ENCODE data around the gene PTCD1. TPM values are rescaled to one million over a fixed set of nuclear protein-coding genes. Genes with fewer than 3 reads are reported as not detected.

Gene PTCD1, protein sequence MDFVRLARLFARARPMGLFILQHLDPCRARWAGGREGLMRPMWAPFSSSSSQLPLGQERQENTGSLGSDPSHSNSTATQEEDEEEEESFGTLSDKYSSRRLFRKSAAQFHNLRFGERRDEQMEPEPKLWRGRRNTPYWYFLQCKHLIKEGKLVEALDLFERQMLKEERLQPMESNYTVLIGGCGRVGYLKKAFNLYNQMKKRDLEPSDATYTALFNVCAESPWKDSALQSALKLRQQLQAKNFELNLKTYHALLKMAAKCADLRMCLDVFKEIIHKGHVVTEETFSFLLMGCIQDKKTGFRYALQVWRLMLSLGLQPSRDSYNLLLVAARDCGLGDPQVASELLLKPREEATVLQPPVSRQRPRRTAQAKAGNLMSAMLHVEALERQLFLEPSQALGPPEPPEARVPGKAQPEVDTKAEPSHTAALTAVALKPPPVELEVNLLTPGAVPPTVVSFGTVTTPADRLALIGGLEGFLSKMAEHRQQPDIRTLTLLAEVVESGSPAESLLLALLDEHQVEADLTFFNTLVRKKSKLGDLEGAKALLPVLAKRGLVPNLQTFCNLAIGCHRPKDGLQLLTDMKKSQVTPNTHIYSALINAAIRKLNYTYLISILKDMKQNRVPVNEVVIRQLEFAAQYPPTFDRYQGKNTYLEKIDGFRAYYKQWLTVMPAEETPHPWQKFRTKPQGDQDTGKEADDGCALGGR
- 1 to 10 TPM; 4.4 to 4.5 TPM for total RNA-seq

DNA sequence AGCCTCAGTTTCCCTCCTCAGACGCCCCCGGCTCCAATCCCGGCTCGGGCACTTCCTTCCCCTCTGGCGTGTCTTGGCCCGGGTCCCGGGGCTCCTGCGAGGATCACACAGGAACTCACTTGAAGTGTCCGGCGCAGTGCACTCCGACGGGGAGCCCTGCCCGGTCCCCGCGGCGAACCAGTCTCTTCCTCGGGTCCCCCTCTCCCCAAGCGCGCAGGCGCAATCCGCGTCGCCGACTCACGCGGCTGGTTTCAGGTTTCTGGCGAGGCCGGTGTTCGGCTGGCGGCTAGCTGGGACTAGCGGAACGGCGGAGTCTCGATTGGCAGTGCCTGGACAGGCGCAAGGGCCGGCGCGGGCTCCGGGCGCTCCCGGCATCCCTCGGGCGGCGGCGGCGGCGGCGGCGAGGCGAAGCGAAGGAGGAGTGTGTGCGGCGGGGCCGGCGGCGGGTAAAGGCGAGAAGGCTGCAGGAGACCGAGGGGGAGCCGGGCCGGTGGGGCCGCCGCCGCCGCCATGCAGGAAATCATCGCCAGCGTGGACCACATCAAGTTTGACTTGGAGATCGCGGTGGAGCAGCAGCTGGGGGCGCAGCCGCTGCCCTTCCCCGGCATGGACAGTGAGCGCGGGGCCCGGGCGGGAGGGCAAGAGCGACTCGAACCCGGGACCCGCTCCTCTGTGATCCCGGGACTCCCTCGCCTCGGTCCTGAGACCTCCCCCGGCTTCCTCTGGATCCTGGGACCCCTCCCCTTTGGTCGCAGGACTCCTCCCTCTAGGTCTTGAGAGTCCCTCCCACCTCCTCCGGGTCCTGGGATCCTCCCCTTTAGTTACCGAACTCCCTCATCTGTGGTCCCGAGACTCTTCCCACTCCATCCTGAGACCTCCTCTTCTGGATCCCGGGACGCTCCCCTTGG, at the start of gene PTCD1, which contains the start of gene CPSF4:
Gene PTCD1 (minus strand): TSS at position 226 of the 908 bp plus-strand sequence. CDS start 3,556 bp downstream, outside the sequence.
Gene CPSF4 (plus strand): TSS at position 371 of the 908 bp plus-strand sequence. CDS start 140 bp downstream, at position 511.
- H3K9me3 Mint-ChIP-seq, result no peaks in the 10 kb centered on the region
- peak within 1 kb of the TSS; percentile 89 to 99 for H3K27ac Mint-ChIP-seq
- H3K36me3 Mint-ChIP-seq, result peaks cover 12 to 32% of the 10 kb centered on the region in 2 donors

DNA sequence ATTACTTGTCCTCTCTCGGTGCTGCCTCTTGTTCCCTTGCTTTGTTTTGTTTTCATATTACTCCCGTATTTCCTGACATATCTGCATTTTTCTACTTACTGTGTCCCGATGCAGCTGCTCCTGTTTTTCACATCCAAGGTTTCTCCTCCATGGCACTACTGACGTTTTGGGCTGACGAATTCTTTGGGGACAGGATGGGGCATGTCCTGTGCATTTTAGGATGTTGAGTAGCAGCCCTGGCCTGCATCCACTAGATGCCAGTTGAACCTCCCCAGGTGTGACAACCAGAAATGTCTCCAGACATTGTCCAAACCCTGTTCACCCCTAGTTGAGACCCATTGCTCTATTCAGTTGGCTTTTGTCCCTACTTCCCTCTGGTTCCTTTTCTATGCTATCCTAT, 46.5 kb upstream of the PTCD1 start:
- Mint-ChIP-seq H3K36me3 (peaks cover 5 to 34% of the 10 kb centered on the region in 2 donors), H3K27ac (peak overlapping the region; percentile 38 to 82), H3K9me3 (peaks cover 0 to 5% of the 10 kb centered on the region in 2 donors)
- ATAC-seq (no peak), DNase-seq (ENCODE audit: low spot score in 2 of 2) (no peak)

More for the DNA sequence above, at the start of gene PTCD1, which contains the start of gene CPSF4:
- ATAC-seq, result peak; percentile 89 to 92
- peak; percentile 91 to 94 for DNase-seq (ENCODE audit: low spot score in 2 of 2)

DNA sequence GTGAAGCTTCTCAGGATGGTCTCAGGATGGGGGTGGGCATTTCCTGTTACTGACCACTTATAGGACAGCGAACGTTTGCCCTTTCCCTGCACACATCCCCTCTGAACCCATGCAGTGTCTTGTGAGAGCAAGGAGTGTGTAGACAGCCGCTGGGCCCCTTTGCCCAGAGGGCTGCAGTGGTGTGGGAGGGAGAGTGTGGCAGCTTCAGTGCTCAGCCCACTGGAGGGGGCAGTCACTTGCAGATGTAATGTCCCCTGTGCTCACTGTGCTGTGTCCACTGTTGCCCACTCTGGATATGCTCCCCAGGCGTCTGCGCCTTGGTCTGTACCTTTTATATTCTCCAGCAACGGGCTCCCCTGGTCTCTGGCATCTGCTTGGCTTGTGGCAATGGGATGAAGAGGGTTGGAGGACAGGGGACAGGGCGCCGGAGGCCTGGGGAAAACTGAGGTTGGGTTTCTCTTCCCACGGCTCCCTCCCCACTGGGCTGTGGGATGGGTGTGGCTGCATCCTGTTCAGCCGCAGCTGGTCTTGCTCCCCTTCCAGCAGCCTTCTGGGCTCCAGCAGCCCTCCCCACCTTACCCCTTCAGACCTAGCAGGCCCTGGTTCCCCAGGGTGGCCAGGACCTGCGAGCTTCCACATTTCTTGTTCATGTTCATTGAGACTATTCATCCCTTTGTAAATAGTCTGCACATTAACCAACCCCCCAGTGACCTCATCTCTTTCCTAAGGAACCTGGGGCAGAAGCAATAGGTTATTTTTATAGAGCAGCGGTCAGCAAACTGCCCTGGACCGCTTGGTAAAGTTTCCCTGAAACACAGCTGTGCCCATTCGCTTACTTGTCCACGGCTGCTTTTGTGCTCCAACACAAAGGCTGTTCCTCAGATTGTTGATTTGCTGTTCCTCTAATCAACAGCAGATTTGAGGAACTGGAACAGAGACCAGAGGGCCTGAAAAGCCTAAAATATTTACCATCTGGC, 40.2 kb upstream of the PTCD1 start:
- Mint-ChIP-seq H3K27ac (peak overlapping the region; percentile 53 to 90), H3K9me3 (no peaks in the 10 kb centered on the region), H3K36me3 (peaks cover 5 to 15% of the 10 kb centered on the region in 2 donors)
- DNase-seq (ENCODE audit: low spot score in 2 of 2) (no peak), ATAC-seq (peak in 1 of 2 donors; percentile 22)

DNA sequence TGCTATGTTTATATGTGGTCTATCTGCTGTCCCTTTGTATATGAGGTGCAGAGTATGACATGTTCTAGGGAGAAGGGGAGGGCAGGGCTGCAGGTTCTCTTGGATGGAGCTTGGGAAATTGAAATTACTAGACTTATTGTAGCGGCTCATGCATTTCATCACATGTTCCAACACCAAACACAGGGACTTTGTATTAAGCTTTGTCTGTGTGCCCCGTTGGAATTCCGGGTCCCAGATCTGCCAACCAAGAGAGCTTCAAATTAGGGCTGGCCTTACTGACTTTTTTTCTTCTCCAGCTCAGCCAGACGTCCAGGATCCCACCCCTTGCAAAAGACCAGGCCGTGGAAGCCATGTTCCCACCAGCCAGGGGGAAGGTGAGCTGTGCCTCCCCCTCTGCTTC, 37.5 kb upstream of the PTCD1 start:
- Mint-ChIP-seq H3K9me3 (no peaks in the 10 kb centered on the region), H3K27ac (peak overlapping the region in 1 of 2 donors; percentile 48), H3K36me3 (peaks cover 17 to 26% of the 10 kb centered on the region in 2 donors)
- ATAC-seq (no peak), DNase-seq (ENCODE audit: low spot score in 2 of 2) (no peak)

DNA sequence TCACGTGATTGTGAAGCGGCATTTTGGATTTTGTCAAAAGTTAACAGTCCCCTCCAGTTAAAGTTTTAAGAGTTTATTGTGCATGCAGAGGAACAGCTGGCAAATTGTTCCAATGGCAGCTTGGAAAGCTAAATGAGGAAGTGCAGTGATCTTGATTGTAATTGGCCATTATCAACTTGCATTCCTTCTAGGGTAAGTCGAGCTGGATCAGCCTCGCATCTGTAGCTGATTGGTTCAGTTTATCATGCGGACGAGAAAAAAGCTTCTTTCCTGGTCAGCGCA, 34.7 kb upstream of the PTCD1 start:
- DNase-seq (ENCODE audit: low spot score in 2 of 2) (peak in 1 of 2 donors; percentile 24), ATAC-seq (peak; percentile 22 to 30)
- peaks cover 17 to 29% of the 10 kb centered on the region in 2 donors for H3K36me3 Mint-ChIP-seq

DNA sequence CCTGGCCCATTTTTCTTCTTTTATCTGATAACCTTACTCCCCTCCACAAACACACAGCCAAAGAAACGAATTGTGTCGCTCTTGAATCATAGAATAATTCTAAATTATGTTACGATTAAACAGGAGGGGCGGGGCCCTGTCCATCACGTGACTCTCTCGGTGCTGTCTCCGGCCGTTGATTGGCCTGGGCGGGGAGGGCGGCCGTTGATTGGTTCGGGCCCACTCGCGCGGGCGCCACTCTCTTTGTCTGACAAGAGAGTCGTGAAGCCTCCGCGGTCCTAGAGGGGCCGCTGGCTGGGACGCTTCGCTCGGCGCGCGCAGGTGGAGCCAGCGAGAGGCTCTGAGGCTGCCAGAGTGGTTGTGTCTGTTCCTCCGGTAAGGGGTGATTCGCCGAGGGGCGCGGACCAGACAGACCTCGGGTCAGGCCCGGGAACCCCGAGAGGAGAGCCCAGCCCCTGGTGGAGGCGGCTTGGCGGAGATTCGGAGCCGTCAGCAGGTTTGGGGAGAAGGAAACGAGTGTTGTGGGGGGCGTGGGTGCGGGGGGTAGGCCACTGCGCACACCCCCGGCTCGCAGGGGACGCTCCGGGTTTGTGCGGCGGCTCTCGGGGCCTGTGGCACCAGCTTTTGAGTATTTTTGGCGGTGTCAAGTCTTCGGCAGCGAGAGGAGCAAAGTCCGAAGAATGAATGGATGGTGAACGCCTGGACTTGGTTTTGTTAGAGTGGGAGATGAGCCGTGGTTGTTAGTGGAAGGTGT, 34.1 kb upstream of the PTCD1 start, which contains the start of gene ZNF789:
Gene ZNF789 (plus strand): TSS at position 330 of the 754 bp plus-strand sequence. CDS start 3,567 bp downstream, outside the sequence.
- Mint-ChIP-seq H3K36me3 (peaks cover 17 to 29% of the 10 kb centered on the region in 2 donors), H3K9me3 (no peaks in the 10 kb centered on the region), H3K27ac (peak within 1 kb of the TSS; percentile 87 to 94)
- peak; percentile 95 to 96 for DNase-seq (ENCODE audit: low spot score in 2 of 2)
- peak; percentile 97 to 98 for ATAC-seq

More for the DNA sequence above, 34.7 kb upstream of the PTCD1 start:
- H3K9me3 Mint-ChIP-seq, result no peaks in the 10 kb centered on the region
- peak overlapping the region; percentile 87 to 94 for H3K27ac Mint-ChIP-seq

DNA sequence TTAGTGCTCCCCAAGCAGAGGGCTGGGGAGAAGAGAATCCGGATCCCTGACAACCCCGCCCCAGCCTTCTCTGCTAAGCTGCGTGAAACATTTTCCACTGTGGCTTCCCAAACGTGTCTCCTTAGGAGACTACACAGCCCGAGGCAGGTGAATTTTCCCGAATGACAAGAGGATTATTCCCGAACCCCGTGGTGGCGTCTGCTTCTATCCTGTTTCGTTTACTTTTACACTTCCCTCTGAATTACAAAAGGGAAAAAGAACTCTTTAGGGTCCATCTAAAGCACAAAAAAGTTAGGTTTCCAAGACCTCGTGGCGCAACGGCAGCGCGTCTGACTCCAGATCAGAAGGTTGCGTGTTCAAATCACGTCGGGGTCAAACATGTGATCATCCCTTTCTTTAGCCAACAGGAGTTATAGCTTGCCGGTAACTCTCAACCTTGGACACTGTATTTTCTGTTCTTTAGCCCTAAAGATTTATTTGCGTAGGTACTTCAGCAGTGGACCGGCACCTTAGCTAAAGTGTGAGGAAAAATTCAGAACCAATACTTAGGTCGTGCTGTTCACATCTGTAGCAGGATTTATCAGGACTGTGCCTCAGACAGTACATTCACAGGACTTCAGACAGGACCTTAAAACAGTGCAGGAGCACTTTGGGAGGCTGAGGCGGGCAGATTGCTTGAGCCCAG, 30.9 kb upstream of the PTCD1 start:
- Mint-ChIP-seq H3K27ac (no peak overlapping the region), H3K36me3 (peaks cover 26 to 33% of the 10 kb centered on the region in 2 donors), H3K9me3 (no peaks in the 10 kb centered on the region)
- ATAC-seq (no peak), DNase-seq (ENCODE audit: low spot score in 2 of 2) (no peak)

DNA sequence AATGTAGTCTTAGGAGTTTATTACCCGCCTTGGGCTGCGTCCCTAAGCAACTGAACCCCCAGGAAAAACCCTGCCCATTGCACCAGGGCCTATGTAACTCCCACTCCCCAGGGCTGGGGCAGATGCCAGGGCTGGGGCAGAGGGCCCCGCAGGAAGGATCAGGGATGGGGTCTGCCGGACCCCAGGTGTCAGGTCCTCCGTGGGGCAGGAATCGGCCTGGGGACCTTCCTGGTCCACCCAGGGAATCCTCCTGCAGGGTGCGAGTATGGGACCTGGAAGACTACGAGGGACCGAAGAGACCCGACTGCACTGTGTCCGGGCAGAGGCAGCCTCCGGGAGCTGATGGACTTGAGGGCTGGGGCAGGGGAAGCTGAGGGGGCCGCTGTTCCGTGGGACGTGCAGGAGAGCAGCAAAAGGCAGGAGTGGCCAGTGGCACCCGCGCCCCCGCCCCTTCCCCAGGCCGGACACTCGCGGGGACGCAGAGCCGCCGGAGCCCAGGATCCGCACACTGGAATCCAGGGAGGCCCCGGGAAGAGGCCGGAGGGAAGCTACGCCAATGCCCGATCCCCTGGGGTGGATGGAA, 29.8 kb upstream of the PTCD1 start:
- H3K9me3 Mint-ChIP-seq, result no peaks in the 10 kb centered on the region
- peaks cover 28 to 38% of the 10 kb centered on the region in 2 donors for H3K36me3 Mint-ChIP-seq
- H3K27ac Mint-ChIP-seq, result no peak overlapping the region

DNA sequence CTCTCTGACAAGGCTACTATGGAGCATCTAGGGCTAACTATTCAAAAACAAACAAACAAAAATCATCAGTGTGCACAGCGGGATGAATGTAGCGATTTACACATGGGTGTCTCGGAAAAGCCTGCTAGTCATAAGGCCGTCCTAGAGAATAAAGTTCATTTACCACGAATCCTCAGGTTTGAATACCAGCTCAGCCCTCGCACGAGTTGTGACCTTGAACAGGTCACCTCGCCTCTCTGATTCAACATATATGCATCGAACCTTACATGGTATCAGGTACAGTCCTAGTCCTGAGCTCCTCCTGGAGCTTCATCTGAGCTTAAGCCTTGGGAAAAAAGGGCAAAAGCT, 26.8 kb upstream of the PTCD1 start:
- Mint-ChIP-seq H3K27ac (peak overlapping the region; percentile 92 to 98), H3K9me3 (no peaks in the 10 kb centered on the region), H3K36me3 (peaks cover 25 to 28% of the 10 kb centered on the region in 2 donors)
- ATAC-seq (peak; percentile 6 to 48), DNase-seq (ENCODE audit: low spot score in 2 of 2) (no peak)

More for the DNA sequence above, 29.8 kb upstream of the PTCD1 start:
- DNase-seq (ENCODE audit: low spot score in 2 of 2), result no peak
- no peak for ATAC-seq

DNA sequence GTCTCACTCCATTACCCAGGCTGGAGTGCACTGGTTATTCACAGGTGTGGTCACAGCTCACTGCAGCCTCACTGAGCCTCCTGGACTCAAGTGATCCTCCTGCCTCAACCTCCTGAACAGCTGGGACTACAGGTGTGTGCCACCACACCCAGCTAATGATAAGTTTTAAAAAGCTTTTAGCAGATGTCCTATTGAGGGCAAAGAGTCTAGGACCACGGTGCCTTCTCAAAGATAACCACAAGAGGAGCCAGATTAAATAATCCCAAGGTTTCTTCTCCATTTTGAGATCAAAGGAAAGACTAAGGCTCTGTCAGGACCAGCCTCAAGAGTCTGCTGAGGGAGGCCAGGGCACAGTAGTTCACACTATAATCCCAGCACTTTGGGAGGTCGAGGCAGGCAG, 22.6 kb upstream of the PTCD1 start:
- Mint-ChIP-seq H3K9me3 (no peaks in the 10 kb centered on the region), H3K27ac (no peak overlapping the region), H3K36me3 (peaks cover 27 to 28% of the 10 kb centered on the region in 2 donors)
- DNase-seq (ENCODE audit: low spot score in 2 of 2) (no peak), ATAC-seq (no peak)

DNA sequence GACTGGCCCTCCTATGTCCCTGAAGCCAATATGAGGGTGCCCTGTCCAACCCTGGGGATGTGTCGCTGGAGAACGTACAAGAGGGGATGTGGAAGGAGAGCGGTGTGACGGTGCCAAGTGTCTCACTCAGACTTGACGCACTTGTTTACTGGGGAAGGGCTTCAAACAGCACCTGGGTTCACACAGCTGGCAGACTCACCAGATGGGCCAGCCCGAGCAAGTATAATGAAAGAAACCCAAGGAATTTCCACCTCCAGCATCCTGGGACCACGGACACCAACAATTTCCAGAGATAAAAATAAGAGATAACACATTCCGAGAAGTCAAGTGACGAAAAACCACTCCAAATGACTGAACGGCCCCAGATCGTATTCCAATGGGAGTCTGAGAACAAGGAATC, 22.1 kb upstream of the PTCD1 start:
- H3K9me3 Mint-ChIP-seq, result no peaks in the 10 kb centered on the region
- DNase-seq (ENCODE audit: low spot score in 2 of 2) (no peak), ATAC-seq (no peak)
- H3K27ac Mint-ChIP-seq, result peak overlapping the region; percentile 3 to 75
- H3K36me3 Mint-ChIP-seq, result peaks cover 21 to 22% of the 10 kb centered on the region in 2 donors

DNA sequence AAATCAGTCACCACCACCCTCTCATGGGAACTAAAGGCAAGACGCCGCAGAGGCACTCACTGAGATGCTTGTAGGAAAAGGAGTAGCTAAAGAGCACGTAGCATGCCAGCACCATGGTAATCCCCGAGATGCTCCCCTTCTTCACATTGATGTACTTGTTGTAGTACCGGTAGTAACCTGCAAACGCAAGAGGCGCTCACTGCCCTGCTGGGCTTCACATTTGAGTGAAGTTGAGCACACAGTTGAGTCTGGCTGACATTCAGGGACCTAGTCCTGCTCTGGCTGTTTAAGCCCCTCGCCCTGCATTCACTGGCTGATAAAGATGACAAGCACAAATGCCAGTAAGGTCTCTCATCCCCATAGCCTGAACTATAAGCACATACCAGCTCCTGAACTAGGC, 20.5 kb upstream of the PTCD1 start:
- Mint-ChIP-seq H3K27ac (peak overlapping the region; percentile 3 to 32), H3K36me3 (peaks cover 14 to 16% of the 10 kb centered on the region in 2 donors), H3K9me3 (no peaks in the 10 kb centered on the region)
- DNase-seq (ENCODE audit: low spot score in 2 of 2) (peak in 1 of 2 donors; percentile 26), ATAC-seq (peak; percentile 53 to 62)

DNA sequence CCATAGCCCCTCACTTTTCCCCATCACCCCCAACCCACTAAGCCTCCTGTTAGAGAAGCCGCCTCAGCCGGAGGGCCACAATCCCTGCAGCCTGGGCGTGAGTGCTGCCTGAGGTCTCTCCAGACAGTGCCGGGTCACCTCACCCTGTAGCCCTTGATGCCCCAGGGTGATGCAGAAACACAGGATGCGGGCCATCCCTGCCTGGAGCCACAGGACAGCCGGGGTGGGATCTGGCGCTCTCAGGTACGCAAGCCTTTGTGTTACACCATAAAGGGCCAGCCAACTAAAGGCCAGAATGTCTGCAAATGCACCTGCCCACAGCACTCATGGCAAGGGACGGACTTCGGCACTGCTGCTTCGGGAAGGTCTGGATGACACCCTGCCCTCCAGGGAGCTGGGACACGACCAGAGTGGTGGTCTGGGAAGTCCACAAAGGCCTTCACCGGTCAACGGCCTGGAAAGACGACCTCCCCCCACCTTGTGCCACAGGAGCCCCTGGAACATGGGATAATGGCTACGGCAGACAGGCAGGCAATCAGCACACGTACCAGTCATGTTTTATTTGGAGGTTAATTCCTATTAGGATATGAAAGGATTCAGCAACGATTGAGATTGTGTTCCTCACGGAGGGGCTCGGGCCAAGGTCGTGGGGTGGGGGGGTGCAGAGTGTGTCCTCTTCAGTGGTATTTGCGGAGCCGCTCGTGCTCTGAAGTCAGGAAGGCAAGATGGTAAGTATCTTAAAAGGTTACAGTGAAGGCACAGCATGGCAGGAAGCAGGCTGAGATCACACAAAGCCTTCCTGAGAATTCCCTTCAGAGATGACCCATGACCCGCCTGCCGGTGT, 19.3 kb upstream of the PTCD1 start:
- no peak overlapping the region for H3K27ac Mint-ChIP-seq
- no peaks in the 10 kb centered on the region for H3K9me3 Mint-ChIP-seq
- ATAC-seq (no peak), DNase-seq (ENCODE audit: low spot score in 2 of 2) (no peak)
- peaks cover 6 to 7% of the 10 kb centered on the region in 2 donors for H3K36me3 Mint-ChIP-seq
